ENCODE results near the gene SETD2.

Gene SETD2

DNA sequence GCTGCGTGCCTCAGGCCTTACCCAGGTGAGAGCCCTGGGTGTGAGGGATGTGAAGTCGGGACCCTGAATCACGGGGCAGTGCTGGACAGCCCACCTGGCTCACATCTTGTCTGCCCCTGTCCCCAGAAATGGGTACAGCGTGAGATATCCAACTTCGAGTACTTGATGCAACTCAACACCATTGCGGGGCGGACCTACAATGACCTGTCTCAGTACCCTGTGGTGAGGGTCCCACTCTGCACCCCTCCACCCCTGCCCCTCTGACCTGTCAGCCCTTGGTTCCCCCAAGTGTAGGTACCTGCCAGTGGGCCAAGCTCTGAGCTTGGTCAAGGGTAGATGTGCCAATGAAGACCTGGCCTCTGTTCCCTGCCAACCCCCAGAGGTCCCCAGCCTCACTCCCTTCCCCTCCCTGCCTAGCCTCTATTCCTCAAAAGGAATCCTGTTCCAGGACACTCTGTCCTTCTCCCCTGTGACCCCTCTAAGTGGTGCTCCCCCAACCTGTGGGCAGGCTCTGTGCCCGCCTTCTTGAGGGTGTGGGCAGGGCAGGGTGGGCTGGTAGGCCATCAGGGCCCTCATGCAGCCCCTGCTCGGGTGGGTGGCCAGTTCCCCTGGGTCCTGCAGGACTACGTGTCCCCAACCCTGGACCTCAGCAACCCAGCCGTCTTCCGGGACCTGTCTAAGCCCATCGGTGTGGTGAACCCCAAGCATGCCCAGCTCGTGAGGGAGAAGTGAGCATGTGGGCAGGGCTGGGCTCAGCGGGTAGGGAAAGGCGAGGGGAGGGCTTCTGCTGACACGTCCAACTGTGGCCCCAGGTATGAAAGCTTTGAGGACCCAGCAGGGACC lies 159.3 kb downstream of the SETD2 start:
- H3K27ac ChIP-seq (ENCODE audit: low read depth, low read length, poor library complexity, severe bottlenecking) = no peak overlapping the region
- H3F3A ChIP-seq (ENCODE audit: insufficient read depth, low read length) = no peaks in the 10 kb centered on the region
- no peaks in the 10 kb centered on the region for H3K27me3 ChIP-seq (ENCODE audit: insufficient read depth, low read length)
- no peak overlapping the region for H3K4me2 ChIP-seq (ENCODE audit: low read length)
- no peak overlapping the region for H3K4me3 ChIP-seq (ENCODE audit: low read depth, low read length, poor library complexity, severe bottlenecking)
- no peak overlapping the region for H2AFZ ChIP-seq (ENCODE audit: low read length)
- no peaks in the 10 kb centered on the region for H3K9me3 ChIP-seq (ENCODE audit: low read length)
- no peak for TF ChIP-seq EZH2 (IDR thresholded peaks at IDR 0.05; ENCODE audit: borderline replicate concordance, low read length)
- no peak for TF ChIP-seq CTCF (IDR thresholded peaks at IDR 0.05; ENCODE audit: low read length)
- peaks cover 75% of the 10 kb centered on the region for H3K36me3 ChIP-seq (ENCODE audit: insufficient read depth, low read length)
- H3K9ac ChIP-seq (ENCODE audit: low read length) = no peak overlapping the region
- no peaks in the 10 kb centered on the region for H3K9me2 ChIP-seq (ENCODE audit: low read depth, low read length)
- peaks cover 9% of the 10 kb centered on the region for H3K4me1 ChIP-seq (ENCODE audit: insufficient read depth, low read length, severe bottlenecking)
- no peaks in the 10 kb centered on the region for H4K20me1 ChIP-seq (ENCODE audit: insufficient read depth, low read length)
- no peaks in the 10 kb centered on the region for H3K79me2 ChIP-seq (ENCODE audit: insufficient read depth, low read length)

DNA sequence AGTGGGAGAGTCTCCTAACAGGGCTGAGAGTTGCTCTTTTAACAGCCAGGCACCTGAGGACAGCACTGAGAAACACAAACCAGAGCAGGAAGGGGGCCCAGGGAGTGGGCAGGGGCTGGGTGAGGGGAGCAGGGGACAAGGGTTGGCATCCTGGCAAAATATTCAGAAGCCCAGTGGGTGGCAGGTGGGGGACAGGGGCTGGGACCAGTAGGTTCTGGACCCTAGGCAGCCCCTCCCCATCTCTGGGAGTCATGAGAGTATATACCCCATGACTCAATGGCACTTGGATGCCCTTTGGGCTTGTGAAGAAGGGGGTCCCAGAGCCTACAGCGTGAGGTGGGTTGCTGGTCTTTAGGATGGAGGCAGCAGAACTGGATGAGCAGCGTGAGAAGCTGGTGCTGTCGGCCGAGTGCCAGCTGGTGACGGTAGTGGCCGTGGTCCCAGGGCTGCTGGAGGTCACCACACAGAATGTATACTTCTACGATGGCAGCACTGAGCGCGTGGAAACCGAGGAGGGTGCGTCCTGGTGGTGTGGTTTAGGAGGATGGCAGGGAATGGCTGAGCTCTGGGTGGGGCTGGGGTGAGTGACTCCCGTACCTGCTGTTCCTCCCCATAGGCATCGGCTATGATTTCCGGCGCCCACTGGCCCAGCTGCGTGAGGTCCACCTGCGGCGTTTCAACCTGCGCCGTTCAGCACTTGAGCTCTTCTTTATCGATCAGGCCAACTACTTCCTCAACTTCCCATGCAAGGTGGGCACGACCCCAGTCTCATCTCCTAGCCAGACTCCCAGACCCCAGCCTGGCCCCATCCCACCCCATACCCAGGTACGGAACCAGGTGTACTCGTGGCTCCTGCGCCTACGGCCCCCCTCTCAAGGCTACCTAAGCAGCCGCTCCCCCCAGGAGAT lies 160.2 kb downstream of the SETD2 start:
- Histone ChIP-seq H3K4me1 (ENCODE audit: insufficient read depth, low read length, severe bottlenecking) (peaks cover 4% of the 10 kb centered on the region), H3K9me3 (ENCODE audit: low read length) (no peaks in the 10 kb centered on the region), H3K4me3 (ENCODE audit: low read depth, low read length, poor library complexity, severe bottlenecking) (no peak overlapping the region), H3K36me3 (ENCODE audit: insufficient read depth, low read length) (peaks cover 84% of the 10 kb centered on the region), H4K20me1 (ENCODE audit: insufficient read depth, low read length) (no peaks in the 10 kb centered on the region), H3K9ac (ENCODE audit: low read length) (no peak overlapping the region), H3K4me2 (ENCODE audit: low read length) (no peak overlapping the region), H3K27me3 (ENCODE audit: insufficient read depth, low read length) (no peaks in the 10 kb centered on the region), H2AFZ (ENCODE audit: low read length) (no peak overlapping the region), H3K79me2 (ENCODE audit: insufficient read depth, low read length) (no peaks in the 10 kb centered on the region), H3K27ac (ENCODE audit: low read depth, low read length, poor library complexity, severe bottlenecking) (no peak overlapping the region), H3F3A (ENCODE audit: insufficient read depth, low read length) (no peaks in the 10 kb centered on the region), H3K9me2 (ENCODE audit: low read depth, low read length) (no peaks in the 10 kb centered on the region)
- TF ChIP-seq CTCF (IDR thresholded peaks at IDR 0.05; ENCODE audit: low read length) = no peak
- no peak for TF ChIP-seq EZH2 (IDR thresholded peaks at IDR 0.05; ENCODE audit: borderline replicate concordance, low read length)

GRCh38 chr3:47003056-47003410 lies 160.9 kb downstream of the SETD2 start:
- no peaks in the 10 kb centered on the region for H3K27me3 ChIP-seq (ENCODE audit: insufficient read depth, low read length)
- H3K79me2 ChIP-seq (ENCODE audit: insufficient read depth, low read length) = no peaks in the 10 kb centered on the region
- H2AFZ ChIP-seq (ENCODE audit: low read length) = no peak overlapping the region
- peaks cover 84% of the 10 kb centered on the region for H3K36me3 ChIP-seq (ENCODE audit: insufficient read depth, low read length)
- H3K4me2 ChIP-seq (ENCODE audit: low read length) = no peak overlapping the region
- TF ChIP-seq CTCF (IDR thresholded peaks at IDR 0.05; ENCODE audit: low read length) = no peak
- no peak for TF ChIP-seq EZH2 (IDR thresholded peaks at IDR 0.05; ENCODE audit: borderline replicate concordance, low read length)
- no peaks in the 10 kb centered on the region for H3K9me3 ChIP-seq (ENCODE audit: low read length)
- no peaks in the 10 kb centered on the region for H4K20me1 ChIP-seq (ENCODE audit: insufficient read depth, low read length)
- H3K9ac ChIP-seq (ENCODE audit: low read length) = no peak overlapping the region
- H3K4me3 ChIP-seq (ENCODE audit: low read depth, low read length, poor library complexity, severe bottlenecking) = no peak overlapping the region
- no peak overlapping the region for H3K27ac ChIP-seq (ENCODE audit: low read depth, low read length, poor library complexity, severe bottlenecking)
- H3K4me1 ChIP-seq (ENCODE audit: insufficient read depth, low read length, severe bottlenecking) = no peaks in the 10 kb centered on the region
- H3F3A ChIP-seq (ENCODE audit: insufficient read depth, low read length) = no peaks in the 10 kb centered on the region
- no peaks in the 10 kb centered on the region for H3K9me2 ChIP-seq (ENCODE audit: low read depth, low read length)

All from OCI-LY1 (cell line).